NCI-H2107 (cell line): Measurements from ENCODE around the gene CNGA1.
A peak's percentile ranks its signal among the peaks of the same experiment; 100 is the strongest.
"Not testable (repeated sequence)": the region's sequence is repeated elsewhere in the genome, so short reads cannot be mapped to it uniquely, and the experiment has no call there.

Experiments used
- DNase-seq: peaks from one replicate; lab custom pipeline; 2025; lab: John Stamatoyannopoulos, UW

The CNGA1 gene

DNA sequence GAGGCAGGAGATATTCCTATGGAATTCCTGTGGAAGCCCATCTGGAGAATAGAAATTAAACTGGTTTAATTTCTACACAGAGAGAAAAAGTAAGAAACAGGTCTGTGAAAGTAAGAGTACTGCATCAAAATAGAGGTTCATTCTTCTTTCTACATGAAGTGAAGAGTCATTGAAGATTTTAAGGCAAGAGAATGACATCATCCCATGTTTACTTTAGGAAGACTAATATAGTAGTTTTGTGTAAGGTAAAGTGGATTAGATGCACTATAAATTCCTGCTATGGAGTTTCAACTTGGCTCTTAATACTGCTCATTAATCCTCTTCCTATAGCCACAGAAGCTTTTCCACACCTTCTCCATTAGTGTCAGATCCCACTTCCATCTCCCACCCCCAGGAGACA lies 47.6 kb downstream of the CNGA1 start:
- no peak for DNase-seq

GRCh38 chr4:47954677-47955076 lies 61.8 kb downstream of the CNGA1 start:
- DNase-seq: no peak

DNA sequence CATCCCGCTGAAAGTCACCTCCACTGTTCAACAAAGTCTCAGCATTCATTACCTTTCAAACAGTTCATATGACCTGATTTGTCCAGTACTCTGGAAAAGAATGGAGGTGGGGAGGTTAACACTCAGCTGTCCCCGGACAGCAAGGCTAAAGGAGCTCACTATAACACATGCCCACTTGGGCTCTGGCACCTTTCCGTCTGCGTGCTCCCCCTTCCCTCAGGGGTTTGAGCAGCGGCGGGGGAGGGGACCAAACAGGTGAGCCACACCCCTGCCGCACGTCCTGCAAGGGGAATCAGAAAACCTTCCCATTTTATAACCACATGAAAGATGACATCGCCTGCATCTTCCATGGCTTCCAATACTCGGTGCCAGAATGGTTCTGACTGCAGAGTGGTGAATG lies 62.2 kb downstream of the CNGA1 start:
- no peak for DNase-seq

DNA sequence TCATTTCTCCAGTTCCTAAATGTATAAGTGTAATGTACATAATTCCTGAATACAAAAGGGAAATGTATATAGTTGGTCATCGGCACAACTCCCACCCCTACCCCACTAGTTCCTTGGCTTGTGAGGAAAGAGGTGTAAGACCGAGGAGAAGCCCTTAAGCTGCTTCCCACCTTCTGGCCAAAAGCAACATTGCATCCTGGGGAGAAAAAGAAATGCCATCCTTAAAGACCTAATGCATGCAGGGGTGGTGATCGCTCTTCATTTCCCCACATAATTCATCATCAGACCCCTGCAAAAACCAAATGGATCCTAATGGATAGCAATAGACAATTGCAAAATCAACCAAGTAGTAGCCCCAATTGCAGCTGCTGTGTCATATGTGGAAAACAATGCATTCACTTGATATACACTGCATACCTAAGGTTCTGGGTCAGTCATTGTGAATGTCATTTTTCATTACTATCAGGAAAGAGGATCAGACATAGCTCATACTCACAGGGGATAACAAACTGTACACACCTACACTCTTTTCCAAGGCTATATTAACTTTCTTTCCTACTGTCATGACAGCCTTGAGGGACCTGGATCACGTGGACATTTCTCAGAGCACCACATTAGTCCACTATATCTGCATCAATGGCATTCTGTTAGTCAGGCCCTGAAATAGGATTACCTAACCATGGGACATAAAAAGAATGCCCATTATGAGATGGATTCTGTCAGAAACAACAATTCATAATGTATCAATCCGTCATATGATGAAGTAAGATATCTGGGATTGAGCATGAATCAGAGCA lies 70.4 kb downstream of the CNGA1 start:
- no peak for DNase-seq

- no peak for DNase-seq
Observed at GRCh38 chr4:47942081-47942819, 74.2 kb downstream of the CNGA1 start.

DNA sequence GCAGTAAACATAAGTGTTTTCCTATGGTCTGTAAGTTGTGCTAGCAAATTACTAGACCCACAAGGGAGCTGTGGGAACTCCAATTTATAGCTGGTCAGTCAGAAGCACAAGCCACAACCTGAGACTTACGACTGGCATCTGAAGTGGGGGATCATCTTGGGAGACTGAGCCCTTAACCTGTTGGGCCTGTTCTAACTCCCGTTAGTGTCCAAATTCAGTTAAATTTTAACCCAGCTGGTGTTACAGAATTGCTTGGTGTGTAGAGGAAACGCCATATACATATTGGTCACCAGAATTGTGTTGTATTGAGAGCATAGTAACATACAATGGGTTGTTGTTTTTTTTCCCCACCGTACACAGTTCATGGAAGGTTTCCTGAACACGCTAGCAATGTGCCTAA lies 77.0 kb downstream of the CNGA1 start:
- DNase-seq: no peak

- no peak for DNase-seq
Observed at GRCh38 chr4:47936336-47936735, 80.1 kb downstream of the CNGA1 start.

GRCh38 chr4:47933840-47934239 lies 82.6 kb downstream of the CNGA1 start:
- no peak for DNase-seq

- no peak for DNase-seq
Observed at GRCh38 chr4:47930971-47931804, 85.3 kb downstream of the CNGA1 start.

GRCh38 chr4:47929682-47930201 lies 86.7 kb downstream of the CNGA1 start:
- no peak for DNase-seq

GRCh38 chr4:47926667-47927258 lies 89.7 kb downstream of the CNGA1 start:
- no peak for DNase-seq

GRCh38 chr4:47923261-47923608 lies 93.2 kb downstream of the CNGA1 start:
- DNase-seq: not testable (repeated sequence)

DNA sequence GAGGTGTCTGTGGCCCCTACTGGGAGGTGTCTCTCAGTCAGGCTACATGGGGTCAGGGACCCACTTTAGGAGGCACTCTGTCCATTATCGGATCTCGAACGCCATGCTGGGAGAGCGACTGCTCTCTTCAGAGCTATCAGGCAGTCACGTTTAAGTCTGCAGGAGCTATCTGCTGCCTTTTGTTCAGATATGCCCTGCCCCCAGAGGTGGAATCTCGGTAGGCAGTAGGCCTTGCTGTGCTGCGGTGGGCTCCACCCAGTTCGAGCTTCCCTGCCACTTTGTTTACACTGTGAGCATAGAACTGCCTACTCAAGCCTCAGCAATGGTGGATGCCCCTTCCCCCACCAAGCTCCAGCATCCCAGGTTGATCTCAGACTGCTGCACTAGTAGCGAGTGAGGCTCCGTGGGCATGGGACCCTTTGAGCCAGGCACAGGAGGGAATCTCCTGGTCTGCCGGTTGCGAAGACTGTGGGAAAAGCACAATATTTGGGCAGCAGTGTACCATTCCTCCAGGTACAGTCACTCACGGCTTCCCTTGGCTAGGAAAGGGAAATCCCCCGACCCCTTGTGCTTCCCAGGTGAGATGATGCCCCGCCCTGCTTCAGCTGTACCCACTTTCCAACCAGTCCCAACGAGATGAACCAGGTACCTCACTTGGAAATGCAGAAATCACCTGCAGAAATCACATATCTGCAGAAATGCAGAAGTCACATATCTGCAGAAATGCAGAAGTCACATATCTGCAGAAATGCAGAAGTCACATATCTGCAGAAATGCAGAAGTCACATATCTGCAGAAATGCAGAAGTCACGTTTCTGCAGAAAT lies 93.8 kb downstream of the CNGA1 start:
- DNase-seq: not testable (repeated sequence)

DNA sequence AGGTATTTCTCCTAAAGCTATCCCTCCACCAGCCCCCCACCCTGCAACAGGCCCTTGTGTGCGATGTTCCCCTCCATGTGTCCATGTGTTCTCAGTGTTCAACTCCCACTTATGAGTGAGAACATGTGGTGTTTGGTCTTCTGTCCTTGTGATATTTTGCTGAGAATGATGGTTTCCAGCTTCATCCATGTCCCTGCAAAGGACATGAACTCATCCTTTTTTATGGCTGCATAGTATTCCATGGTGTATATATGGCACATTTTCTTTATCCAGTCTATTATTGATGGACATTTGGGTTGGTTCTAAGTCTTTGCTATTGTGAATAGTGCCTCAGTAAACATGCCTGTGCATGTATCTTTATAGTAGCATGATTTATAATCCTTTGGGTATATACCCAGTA lies 99.3 kb downstream of the CNGA1 start:
- not testable (repeated sequence) for DNase-seq

DNA sequence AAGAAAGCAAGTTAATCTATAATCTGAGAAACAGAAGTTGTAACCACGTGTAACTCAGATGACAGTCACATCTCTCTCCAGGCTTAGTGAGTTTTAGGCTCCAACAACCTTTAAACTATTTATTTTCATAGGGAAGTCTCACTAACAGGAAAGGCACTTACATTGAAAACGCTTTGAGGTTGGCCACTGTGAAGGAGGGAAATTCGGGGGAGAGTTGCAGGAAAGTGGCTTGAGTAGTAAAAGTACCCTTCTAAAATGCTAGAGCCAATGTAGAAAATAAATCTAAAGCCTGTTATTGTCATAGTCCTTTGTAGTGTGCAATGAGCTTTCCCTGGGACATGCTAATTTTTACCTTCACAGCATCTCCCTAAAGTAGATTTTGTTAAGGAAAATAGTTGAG lies 101.1 kb downstream of the CNGA1 start:
- no peak for DNase-seq

DNA sequence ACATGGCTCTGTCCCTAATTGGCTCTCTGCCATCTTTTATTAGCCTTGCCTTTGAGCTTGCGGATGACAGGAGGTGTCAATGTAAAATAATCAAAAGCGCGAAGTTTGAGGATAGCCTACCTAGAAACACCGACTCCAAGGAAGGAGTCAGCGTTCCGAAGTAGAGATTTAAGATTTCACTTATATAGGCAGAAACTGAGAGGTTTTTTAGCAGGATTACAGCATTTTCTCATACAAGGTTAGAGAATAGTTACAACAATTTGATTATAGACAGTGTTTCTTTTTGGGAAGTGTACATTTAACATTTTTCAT lies 101.6 kb downstream of the CNGA1 start:
- no peak for DNase-seq

DNA sequence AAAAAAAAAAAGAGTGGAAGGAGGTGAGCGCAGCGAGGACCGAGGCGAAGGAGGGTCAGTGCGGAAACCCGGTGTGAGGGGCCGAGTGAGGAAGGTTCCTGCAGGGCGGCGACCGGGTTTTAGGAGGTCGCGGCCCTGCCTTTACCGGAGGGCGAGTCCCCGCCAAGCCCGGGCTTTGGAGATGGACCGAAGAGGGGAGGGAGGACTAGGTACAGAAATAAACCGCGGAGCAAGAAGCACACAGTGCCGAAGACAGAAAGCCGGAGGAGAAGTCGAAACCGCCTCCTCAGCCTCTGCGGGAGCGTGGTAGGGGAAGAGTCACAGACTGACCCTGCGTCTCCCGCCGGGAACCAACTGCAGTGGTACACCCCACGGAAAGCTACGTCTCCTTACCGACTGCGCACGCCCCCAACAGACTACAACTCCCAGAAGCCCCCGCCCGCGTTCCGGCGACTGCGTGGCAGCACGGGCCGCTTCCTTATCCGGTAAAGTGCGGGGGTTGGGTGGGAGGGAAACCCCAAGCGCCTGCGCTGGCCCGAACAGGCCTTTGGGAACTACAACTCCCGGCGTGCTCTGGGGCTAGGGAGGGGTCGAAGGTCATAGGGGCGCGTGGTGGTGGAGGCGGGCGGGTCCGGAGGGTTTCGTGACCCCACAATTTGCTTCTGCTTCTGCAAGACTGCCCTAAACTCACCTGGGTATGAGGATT lies 102.1 kb downstream of the CNGA1 start, which contains the start of gene NFXL1:
Gene NFXL1, minus strand, starts transcription at position 364 of the 706 bp plus-strand sequence. CDS start 380 bp downstream, outside the sequence.
- DNase-seq: peak; percentile 72

DNA sequence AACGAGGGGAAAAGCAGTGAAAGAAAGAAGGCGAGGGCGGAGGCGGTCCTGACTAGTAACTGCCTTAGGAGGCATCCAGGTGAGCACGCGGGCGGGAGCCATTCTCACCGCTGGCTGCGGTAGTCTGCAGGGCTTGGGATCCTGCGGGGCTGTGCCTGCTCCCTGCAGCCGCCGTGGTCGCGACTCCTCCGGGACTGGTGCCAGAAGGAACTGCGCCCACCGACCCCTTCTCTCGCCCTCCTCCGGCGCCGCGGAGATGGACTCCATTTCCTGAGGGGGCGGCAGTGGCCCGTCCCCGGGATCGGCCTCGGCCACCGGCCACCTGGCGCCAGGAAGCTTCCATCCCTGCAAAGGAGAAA lies 102.6 kb downstream of the CNGA1 start:
- no peak for DNase-seq

GRCh38 chr4:47913330-47913729 lies 103.2 kb downstream of the CNGA1 start:
- no peak for DNase-seq

DNA sequence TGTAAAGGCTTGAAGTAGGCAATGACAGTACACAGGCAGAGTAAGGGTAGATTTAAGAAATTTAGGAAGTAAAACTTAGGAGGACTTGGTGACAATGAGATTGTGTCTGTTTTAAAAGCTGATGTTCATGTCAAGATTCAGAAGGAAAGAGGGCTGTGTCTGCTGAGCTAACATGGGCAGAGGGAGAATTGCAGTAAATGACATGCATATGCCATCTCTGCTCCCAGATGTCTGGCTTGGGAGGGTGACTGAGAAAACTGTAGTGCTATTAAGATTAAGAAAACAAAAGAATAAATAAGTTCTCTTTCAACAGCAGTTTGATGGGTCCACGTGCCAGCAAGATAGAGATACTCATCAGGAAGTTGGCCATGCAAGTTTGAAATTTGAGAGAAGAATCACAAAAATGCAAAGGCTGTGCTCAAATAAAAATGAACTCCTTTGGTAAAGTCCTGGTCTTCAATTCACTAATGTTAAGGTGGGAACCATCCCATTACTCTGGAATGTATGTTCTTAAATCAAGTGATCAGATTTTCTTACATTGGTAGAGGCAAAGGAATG lies 109.3 kb downstream of the CNGA1 start:
- DNase-seq: no peak
